Astrocyte (in vitro differentiated cells and primary cell): ENCODE data around the gene PITPNM3. TPM values are rescaled to one million over a fixed set of nuclear protein-coding genes. Genes with fewer than 3 reads are reported as not detected.

Experiments used
- DNase-seq: peaks from one replicate; pipeline ENCODE4 v3.0.0-alpha.2; 2010; ENCODE audit warnings: low read depth
- FAIRE-seq: peaks from 2 replicates; lab custom pipeline; 2011; peaks lifted over from hg19 to GRCh38; lab: Jason Lieb, UNC
- H2AFZ ChIP-seq: 2 replicates; pipeline ENCODE4 v1.6.0; 2012; ENCODE audit warnings: low read depth, low read length, inconsistent platforms
- H3K27ac ChIP-seq: 2 replicates; pipeline ENCODE4 v1.5.1; 2011; ENCODE audit warnings: low read depth, low read length, inconsistent platforms
- H3K27me3 ChIP-seq: 2 replicates; pipeline ENCODE4 v1.6.0; 2011; ENCODE audit warnings: low read length, inconsistent platforms; ENCODE audit not compliant: insufficient read depth
- H3K36me3 ChIP-seq: 2 replicates; pipeline ENCODE4 v1.5.1; 2011; ENCODE audit warnings: low read length, inconsistent platforms; ENCODE audit not compliant: insufficient read depth
- H3K4me1 ChIP-seq: 2 replicates; pipeline ENCODE4 v1.5.1; 2011; ENCODE audit warnings: low read length, inconsistent platforms; ENCODE audit not compliant: insufficient read depth
- H3K4me2 ChIP-seq: 2 replicates; pipeline ENCODE4 v1.6.0; 2012; ENCODE audit warnings: low read length, inconsistent platforms
- H3K4me3 ChIP-seq: 2 replicates; pipeline ENCODE4 v1.5.1; 2011; ENCODE audit warnings: low read depth, mild to moderate bottlenecking, low read length, inconsistent platforms; ENCODE audit not compliant: insufficient read depth
- H3K79me2 ChIP-seq: 2 replicates; pipeline ENCODE4 v1.6.0; 2012; ENCODE audit warnings: mild to moderate bottlenecking, low read length, inconsistent platforms; ENCODE audit not compliant: insufficient read depth
- H3K9ac ChIP-seq: 2 replicates; pipeline ENCODE4 v1.6.0; 2012; ENCODE audit warnings: mild to moderate bottlenecking, low read length, inconsistent platforms
- H3K9me3 ChIP-seq: 2 replicates; pipeline ENCODE4 v1.5.1; 2012; ENCODE audit warnings: low read depth, mild to moderate bottlenecking, low read length, inconsistent platforms; ENCODE audit not compliant: insufficient read depth
- H4K20me1 ChIP-seq: 2 replicates; pipeline ENCODE4 v1.6.0; 2012; ENCODE audit warnings: low read length, inconsistent platforms; ENCODE audit not compliant: insufficient read depth
- H3K27ac Mint-ChIP-seq: one replicate; pipeline ENCODE4 v1.8.0; 2021; ENCODE audit warnings: mild to moderate bottlenecking, mixed read lengths; ENCODE audit not compliant: unreplicated experiment
- H3K27me3 Mint-ChIP-seq: one replicate; pipeline ENCODE4 v1.8.0; 2021; ENCODE audit warnings: low read depth, mixed read lengths; ENCODE audit not compliant: unreplicated experiment
- H3K36me3 Mint-ChIP-seq: one replicate; pipeline ENCODE4 v1.8.0; 2021; ENCODE audit warnings: low read depth, mixed read lengths; ENCODE audit not compliant: unreplicated experiment
- H3K4me1 Mint-ChIP-seq: one replicate; pipeline ENCODE4 v1.8.0; 2021; ENCODE audit warnings: low read depth, mixed read lengths; ENCODE audit not compliant: unreplicated experiment
- H3K4me3 Mint-ChIP-seq: one replicate; pipeline ENCODE4 v1.8.0; 2021; ENCODE audit warnings: mild to moderate bottlenecking, moderate library complexity, mixed read lengths; ENCODE audit not compliant: unreplicated experiment
- H3K9me3 Mint-ChIP-seq: one replicate; pipeline ENCODE4 v1.8.0; 2021; ENCODE audit warnings: mild to moderate bottlenecking, mixed read lengths; ENCODE audit not compliant: unreplicated experiment
- EZH2 ChIP-seq: IDR thresholded peaks from 2 replicates; pipeline ENCODE4 v1.6.1; 2012; ENCODE audit warnings: mild to moderate bottlenecking, low read length, inconsistent platforms; ENCODE audit not compliant: insufficient read depth
- total RNA-seq: library from RNA; stranded (reverse); gene quantifications from 2 replicates; pipeline ENCODE4 v1.2.1, GENCODE V29; 2021
- TF ChIP-seq, protein P1 (sequence below): IDR thresholded peaks from 2 replicates; pipeline ENCODE4 v1.5.1; 2011; ENCODE audit warnings: low read depth, mild to moderate bottlenecking, inconsistent platforms, low read length, moderate library complexity; ENCODE audit not compliant: insufficient read depth

PITPNM3 gene
- total RNA-seq, 1 donor from 2014 or later = 1.3 TPM

DNA sequence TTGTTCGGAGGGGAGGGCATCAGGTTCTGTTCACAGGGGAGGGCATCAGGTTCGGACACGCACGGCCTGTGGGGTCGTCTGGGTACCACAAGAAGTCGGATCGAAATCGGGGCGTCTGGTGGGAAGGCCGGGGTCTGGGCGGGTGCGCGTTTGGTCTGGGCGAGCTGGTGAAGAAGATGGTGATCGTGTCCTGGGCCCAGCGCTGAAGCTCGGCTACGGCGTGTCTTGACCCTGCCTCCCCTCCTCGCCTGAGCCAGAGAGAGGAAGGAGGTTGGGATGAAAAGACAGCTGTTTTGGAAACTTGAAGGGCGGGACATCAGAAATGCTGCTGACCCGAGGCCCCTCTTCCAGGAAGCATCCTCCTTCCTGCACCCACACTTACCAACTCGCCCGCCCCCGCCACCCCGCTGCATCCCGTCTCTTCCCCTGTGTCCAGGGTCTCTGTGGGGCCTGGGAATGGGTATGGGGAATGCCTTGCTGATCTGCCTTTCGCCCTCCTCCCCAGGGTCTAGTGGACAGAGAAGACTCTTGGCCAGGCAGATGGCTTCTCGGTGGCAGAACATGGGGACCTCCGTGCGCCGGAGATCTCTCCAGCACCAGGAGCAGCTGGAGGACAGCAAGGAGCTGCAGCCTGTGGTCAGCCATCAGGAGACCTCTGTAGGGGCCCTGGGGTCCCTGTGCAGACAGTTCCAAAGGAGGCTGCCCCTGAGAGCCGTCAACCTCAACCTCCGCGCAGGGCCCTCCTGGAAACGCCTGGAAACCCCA is 111.6 kb downstream of the PITPNM3 start:
- H2AFZ ChIP-seq = peak overlapping the region; percentile 90
- H3K4me2 ChIP-seq = peak overlapping the region; percentile 100
- peaks cover 5% of the 10 kb centered on the region for H3K36me3 ChIP-seq
- no peaks in the 10 kb centered on the region for H3K27me3 ChIP-seq
- DNase-seq (no peak), FAIRE-seq (no peak)
- Mint-ChIP-seq H3K9me3 (peaks cover 2% of the 10 kb centered on the region), H3K36me3 (no peaks in the 10 kb centered on the region), H3K27me3 (peaks cover 31% of the 10 kb centered on the region), H3K4me3 (peak overlapping the region; percentile 93), H3K27ac (peak overlapping the region; percentile 66), H3K4me1 (peaks cover 7% of the 10 kb centered on the region)
- TF ChIP-seq EZH2 = no peak
- TF ChIP-seq, protein P1, sequence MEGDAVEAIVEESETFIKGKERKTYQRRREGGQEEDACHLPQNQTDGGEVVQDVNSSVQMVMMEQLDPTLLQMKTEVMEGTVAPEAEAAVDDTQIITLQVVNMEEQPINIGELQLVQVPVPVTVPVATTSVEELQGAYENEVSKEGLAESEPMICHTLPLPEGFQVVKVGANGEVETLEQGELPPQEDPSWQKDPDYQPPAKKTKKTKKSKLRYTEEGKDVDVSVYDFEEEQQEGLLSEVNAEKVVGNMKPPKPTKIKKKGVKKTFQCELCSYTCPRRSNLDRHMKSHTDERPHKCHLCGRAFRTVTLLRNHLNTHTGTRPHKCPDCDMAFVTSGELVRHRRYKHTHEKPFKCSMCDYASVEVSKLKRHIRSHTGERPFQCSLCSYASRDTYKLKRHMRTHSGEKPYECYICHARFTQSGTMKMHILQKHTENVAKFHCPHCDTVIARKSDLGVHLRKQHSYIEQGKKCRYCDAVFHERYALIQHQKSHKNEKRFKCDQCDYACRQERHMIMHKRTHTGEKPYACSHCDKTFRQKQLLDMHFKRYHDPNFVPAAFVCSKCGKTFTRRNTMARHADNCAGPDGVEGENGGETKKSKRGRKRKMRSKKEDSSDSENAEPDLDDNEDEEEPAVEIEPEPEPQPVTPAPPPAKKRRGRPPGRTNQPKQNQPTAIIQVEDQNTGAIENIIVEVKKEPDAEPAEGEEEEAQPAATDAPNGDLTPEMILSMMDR = no peak
- no peaks in the 10 kb centered on the region for H3K9me3 ChIP-seq
- peak overlapping the region; percentile 76 for H3K4me3 ChIP-seq
- H4K20me1 ChIP-seq = no peaks in the 10 kb centered on the region
- peak overlapping the region; percentile 5 for H3K27ac ChIP-seq
- peak overlapping the region; percentile 69 for H3K9ac ChIP-seq
- peaks cover 14% of the 10 kb centered on the region for H3K4me1 ChIP-seq
- peaks cover 10% of the 10 kb centered on the region for H3K79me2 ChIP-seq

DNA sequence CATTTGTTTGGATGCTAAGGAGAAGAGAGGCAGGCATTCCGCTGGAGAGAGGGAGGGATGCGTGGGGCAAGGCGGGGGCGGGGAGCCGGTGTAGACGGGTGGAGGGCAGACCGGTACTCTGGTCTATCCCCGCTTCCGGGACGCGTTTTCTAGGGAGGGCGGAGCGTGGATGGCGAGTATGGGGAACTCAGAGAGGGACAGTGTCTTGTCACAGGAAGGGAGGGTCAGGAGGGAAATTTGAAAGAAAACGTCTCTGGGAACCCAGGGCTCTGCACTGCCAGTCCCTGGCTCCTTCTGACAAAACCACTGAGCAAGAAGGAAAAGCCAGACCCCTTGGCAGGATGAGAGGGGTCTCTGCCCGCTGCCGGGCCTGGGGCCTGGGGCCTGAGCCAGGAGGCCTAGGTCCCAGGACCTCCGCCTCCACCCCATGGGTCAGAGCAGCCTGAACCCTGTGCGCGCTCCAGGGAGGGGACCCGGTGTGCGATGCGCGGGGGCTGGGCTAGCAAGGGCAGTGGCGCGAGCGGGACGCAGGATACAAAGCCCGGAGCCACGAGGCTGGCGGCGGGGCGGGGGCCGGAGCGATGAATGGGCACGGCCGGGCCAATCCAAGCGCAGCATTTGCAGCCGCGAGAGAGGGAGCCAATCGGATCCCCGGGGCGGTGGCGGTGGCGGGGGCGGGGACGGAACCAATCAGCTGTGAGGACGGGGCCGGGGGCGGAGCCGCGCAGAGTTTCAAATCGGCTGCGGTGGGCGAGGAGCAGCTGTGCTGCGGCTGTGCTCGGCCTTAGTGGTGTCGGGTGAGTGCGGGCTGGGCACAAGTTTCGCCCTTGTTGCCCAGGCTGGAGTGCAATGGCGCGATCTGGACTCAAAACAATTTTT is 112.4 kb downstream of the PITPNM3 start, which contains the start of gene PIMREG:
TSS of gene PIMREG (plus strand) at position 764 of the 879 bp plus-strand sequence. CDS start 656 bp downstream, outside the sequence.
- Histone ChIP-seq H3K4me1 (peaks cover 14% of the 10 kb centered on the region), H3K9ac (peak within 1 kb of the TSS; percentile 79), H3K27ac (peak within 1 kb of the TSS; percentile 81), H3K27me3 (no peaks in the 10 kb centered on the region), H3K4me2 (peak within 1 kb of the TSS; percentile 100), H3K4me3 (peak within 1 kb of the TSS; percentile 76), H3K36me3 (peaks cover 5% of the 10 kb centered on the region), H2AFZ (peak within 1 kb of the TSS; percentile 93), H3K79me2 (peaks cover 10% of the 10 kb centered on the region), H3K9me3 (no peaks in the 10 kb centered on the region), H4K20me1 (no peaks in the 10 kb centered on the region)
- H3K36me3 Mint-ChIP-seq = no peaks in the 10 kb centered on the region
- no peak for TF ChIP-seq EZH2
- TF ChIP-seq, protein P1 = no peak
- FAIRE-seq = no peak
- H3K9me3 Mint-ChIP-seq = peaks cover 2% of the 10 kb centered on the region
- H3K27ac Mint-ChIP-seq = peak within 1 kb of the TSS; percentile 86
- H3K4me3 Mint-ChIP-seq = peak within 1 kb of the TSS; percentile 93
- DNase-seq = peak; percentile 77
- H3K4me1 Mint-ChIP-seq = peaks cover 7% of the 10 kb centered on the region
- H3K27me3 Mint-ChIP-seq = peaks cover 35% of the 10 kb centered on the region
